Superior temporal gyrus (tissue), 1 donor: ENCODE results near the gene MEMO1.

Source experiments
- DNase-seq: peaks from one replicate; pipeline ENCODE4 v3.0.0-alpha.2; 2016; ENCODE audit errors: extremely low spot score

Gene MEMO1

DNA sequence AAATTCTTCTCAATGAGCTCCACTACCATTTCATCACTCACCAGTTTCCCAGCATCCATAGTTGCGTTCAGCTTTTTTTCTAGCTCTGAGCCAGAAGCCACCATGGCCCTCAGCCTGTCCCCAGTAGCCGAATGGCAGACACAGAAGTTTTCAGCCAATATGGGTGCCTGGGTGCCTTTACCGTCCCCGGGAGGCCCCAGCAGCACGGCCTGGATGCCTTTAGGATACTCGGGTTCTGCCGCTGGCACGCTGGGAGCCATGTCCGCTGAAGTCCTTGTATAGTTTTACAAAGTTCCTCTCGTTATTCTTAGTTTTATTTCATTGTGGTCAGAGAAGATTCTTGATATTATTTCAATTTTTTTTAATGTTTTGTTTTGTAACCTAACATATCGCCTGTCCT lies 187.2 kb downstream of the MEMO1 start:
- DNase-seq, result no peak

DNA sequence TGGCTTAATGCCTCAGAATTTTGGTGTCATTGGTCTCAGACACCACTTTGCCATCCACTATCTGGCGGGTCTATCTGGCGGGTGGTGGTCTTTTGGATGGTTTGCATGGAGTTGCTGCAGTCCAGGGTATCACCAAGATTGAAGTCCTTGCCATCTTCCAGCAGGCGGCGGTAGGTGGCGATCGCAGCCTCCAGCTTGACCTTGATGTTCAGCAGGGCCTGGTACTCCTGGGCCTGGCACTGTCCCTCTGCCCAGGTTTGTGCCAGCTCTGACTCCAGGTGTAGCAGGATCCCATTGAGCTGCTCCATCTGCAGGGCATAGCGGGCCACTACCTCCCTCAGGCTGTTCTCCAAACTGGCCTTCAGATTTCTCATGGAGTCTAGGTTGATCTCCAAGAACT lies 188.2 kb downstream of the MEMO1 start:
- no peak for DNase-seq
